ENCODE measurements around the gene FKBP5. TPM values are rescaled to one million over a fixed set of nuclear protein-coding genes. Genes with fewer than 3 reads are reported as not detected.

FKBP5 gene
- total and polyA plus RNA-seq, 7 donors: 52.9 to 326 (median 200) TPM

DNA sequence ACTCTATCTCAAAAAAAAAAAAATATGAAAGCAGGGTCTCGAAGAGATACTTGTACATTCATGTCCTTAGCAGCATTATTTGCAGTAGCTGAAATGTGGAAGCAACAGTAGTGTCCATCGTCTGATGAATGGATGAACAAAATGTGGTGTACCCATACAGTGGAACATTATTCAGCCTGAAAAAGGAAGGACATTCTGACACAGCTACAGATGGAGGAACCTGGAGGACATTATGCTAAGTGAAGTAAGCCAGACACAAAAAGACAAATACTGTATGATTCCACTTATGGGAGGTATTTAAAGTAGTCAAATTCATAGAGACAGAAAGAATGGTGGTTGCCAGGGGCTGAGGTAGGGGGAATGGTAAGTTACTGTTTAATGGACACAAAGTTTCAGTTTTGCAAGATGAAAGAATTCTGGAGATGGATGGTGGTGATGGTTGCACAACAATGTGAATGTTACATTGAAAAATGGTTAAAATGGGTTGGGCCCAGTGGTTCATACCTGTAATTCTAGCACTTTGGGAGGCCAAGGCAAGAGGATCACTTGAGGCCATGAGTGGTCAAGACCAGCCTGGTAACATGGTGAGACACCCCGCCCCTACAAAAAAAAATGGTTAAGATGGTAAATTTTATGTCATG, 164.2 kb downstream of the FKBP5 start:
- intact Hi-C loops (cut with DNase I): loop anchor here (5.0 to 10.0 kb wide), 2 partner anchors 100 to 163 kb away; partner anchors contain the start of gene FKBP5

More for the DNA sequence above, 164.2 kb downstream of the FKBP5 start:
- 92 to 94% methylated on average over 3 of the region's 3 CpGs for WGBS, 2 donors
- DNase-seq: no peak
- no peak for TF ChIP-seq POLR2A (IDR thresholded peaks at IDR 0.05)
- TF ChIP-seq POLR2AphosphoS5 (IDR thresholded peaks at IDR 0.05): no peak
- TF ChIP-seq EP300 (IDR thresholded peaks at IDR 0.05): no peak
- TF ChIP-seq, protein P1, sequence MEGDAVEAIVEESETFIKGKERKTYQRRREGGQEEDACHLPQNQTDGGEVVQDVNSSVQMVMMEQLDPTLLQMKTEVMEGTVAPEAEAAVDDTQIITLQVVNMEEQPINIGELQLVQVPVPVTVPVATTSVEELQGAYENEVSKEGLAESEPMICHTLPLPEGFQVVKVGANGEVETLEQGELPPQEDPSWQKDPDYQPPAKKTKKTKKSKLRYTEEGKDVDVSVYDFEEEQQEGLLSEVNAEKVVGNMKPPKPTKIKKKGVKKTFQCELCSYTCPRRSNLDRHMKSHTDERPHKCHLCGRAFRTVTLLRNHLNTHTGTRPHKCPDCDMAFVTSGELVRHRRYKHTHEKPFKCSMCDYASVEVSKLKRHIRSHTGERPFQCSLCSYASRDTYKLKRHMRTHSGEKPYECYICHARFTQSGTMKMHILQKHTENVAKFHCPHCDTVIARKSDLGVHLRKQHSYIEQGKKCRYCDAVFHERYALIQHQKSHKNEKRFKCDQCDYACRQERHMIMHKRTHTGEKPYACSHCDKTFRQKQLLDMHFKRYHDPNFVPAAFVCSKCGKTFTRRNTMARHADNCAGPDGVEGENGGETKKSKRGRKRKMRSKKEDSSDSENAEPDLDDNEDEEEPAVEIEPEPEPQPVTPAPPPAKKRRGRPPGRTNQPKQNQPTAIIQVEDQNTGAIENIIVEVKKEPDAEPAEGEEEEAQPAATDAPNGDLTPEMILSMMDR (IDR thresholded peaks at IDR 0.05): no peak
- no peaks in the 10 kb centered on the region for H3K27me3 ChIP-seq
- H3K4me3 ChIP-seq: no peak overlapping the region
- H3K9me3 ChIP-seq: no peaks in the 10 kb centered on the region
- peaks cover 0 to 9% (median 2%) of the 10 kb centered on the region in 4 donors for H3K4me1 ChIP-seq
- no peak overlapping the region for H3K27ac ChIP-seq
- H3K36me3 ChIP-seq: no peaks in the 10 kb centered on the region

Small RNA genes lying within 50 kb of the gene (small RNA-seq; reads per million reads assigned to genes)
- gene MIR5690 (0 reads per million in 3 donors), gene RF00561 (0 reads per million in 3 donors)

Other genes starting within 250 kb of the FKBP5 start
- gene FANCE, start 236.6 kb downstream of the FKBP5 start, total RNA-seq: 1 to 10 TPM; 3.3 to 3.9 (median 3.7) TPM
- 1 to 10 TPM; 2.4 to 5.2 (median 3.2) TPM for gene FANCE, start 236.6 kb downstream of the FKBP5 start, polyA plus RNA-seq
- 1,000 to 10,000 TPM; 1,381 to 2,837 (median 2,184) TPM for gene RPL10A, start 220.5 kb downstream of the FKBP5 start, total RNA-seq
- gene RPL10A, start 220.5 kb downstream of the FKBP5 start, polyA plus RNA-seq: 1,000 to 10,000 TPM; 1,931 to 3,217 (median 2,051) TPM
- 10 to 100 TPM; 50.4 to 95.8 (median 74.8) TPM for gene TEAD3, start 191.8 kb downstream of the FKBP5 start, total RNA-seq
- gene TEAD3, start 191.8 kb downstream of the FKBP5 start, polyA plus RNA-seq: 10 to 100 TPM; 14.4 to 25.2 (median 14.6) TPM
- not detected for gene TULP1, start 176.0 kb downstream of the FKBP5 start, total RNA-seq
- gene TULP1, start 176.0 kb downstream of the FKBP5 start, polyA plus RNA-seq: not detected
- 1 to 10 TPM in 2 of 4 donors, under 1 TPM in 1, not detected in 1; 0.49 to 5.0 (median 1.1) TPM for gene ARMC12, start 48.1 kb upstream of the FKBP5 start, total RNA-seq
- under 1 TPM in 1 of 3 donors, not detected in 2; 0.66 TPM for gene ARMC12, start 48.1 kb upstream of the FKBP5 start, polyA plus RNA-seq
- not detected for gene CLPSL2, start 87.7 kb upstream of the FKBP5 start, total RNA-seq
- gene CLPSL2, start 87.7 kb upstream of the FKBP5 start, polyA plus RNA-seq: not detected
- not detected for gene CLPSL1, start 92.1 kb upstream of the FKBP5 start, total RNA-seq
- not detected for gene CLPSL1, start 92.1 kb upstream of the FKBP5 start, polyA plus RNA-seq
- gene CLPS, start 108.4 kb upstream of the FKBP5 start, total RNA-seq: not detected
- gene CLPS, start 108.4 kb upstream of the FKBP5 start, polyA plus RNA-seq: 1 to 10 TPM in 1 of 3 donors, under 1 TPM in 1, not detected in 1; 0.38 to 4.8 TPM
- gene LHFPL5, start 116.4 kb upstream of the FKBP5 start, total RNA-seq: under 1 TPM in 1 of 4 donors, not detected in 3; 0.27 TPM
- under 1 TPM in 2 of 3 donors, not detected in 1; 0.12 to 0.46 TPM for gene LHFPL5, start 116.4 kb upstream of the FKBP5 start, polyA plus RNA-seq
- 10 to 100 TPM; 25.7 to 47.9 (median 40.8) TPM for gene SRPK1, start 232.2 kb upstream of the FKBP5 start, total RNA-seq
- gene SRPK1, start 232.2 kb upstream of the FKBP5 start, polyA plus RNA-seq: 10 to 100 TPM; 17.4 to 36.6 (median 34.7) TPM